Astrocyte (in vitro differentiated cells and primary cell): ENCODE results near the gene ADAM22. TPM values are rescaled to one million over a fixed set of nuclear protein-coding genes. Genes with fewer than 3 reads are reported as not detected.

ENCODE experiments used
- DNase-seq: peaks from one replicate; pipeline ENCODE4 v3.0.0-alpha.2; 2010; ENCODE audit warnings: low read depth
- FAIRE-seq: peaks from 2 replicates; lab custom pipeline; 2011; peaks lifted over from hg19 to GRCh38; lab: Jason Lieb, UNC
- H2AFZ ChIP-seq: 2 replicates; pipeline ENCODE4 v1.6.0; 2012; ENCODE audit warnings: low read depth, low read length, inconsistent platforms
- H3K27ac ChIP-seq: 2 replicates; pipeline ENCODE4 v1.5.1; 2011; ENCODE audit warnings: low read depth, low read length, inconsistent platforms
- H3K27me3 ChIP-seq: 2 replicates; pipeline ENCODE4 v1.6.0; 2011; ENCODE audit warnings: low read length, inconsistent platforms; ENCODE audit not compliant: insufficient read depth
- H3K36me3 ChIP-seq: 2 replicates; pipeline ENCODE4 v1.5.1; 2011; ENCODE audit warnings: low read length, inconsistent platforms; ENCODE audit not compliant: insufficient read depth
- H3K4me1 ChIP-seq: 2 replicates; pipeline ENCODE4 v1.5.1; 2011; ENCODE audit warnings: low read length, inconsistent platforms; ENCODE audit not compliant: insufficient read depth
- H3K4me2 ChIP-seq: 2 replicates; pipeline ENCODE4 v1.6.0; 2012; ENCODE audit warnings: low read length, inconsistent platforms
- H3K4me3 ChIP-seq: 2 replicates; pipeline ENCODE4 v1.5.1; 2011; ENCODE audit warnings: low read depth, mild to moderate bottlenecking, low read length, inconsistent platforms; ENCODE audit not compliant: insufficient read depth
- H3K79me2 ChIP-seq: 2 replicates; pipeline ENCODE4 v1.6.0; 2012; ENCODE audit warnings: mild to moderate bottlenecking, low read length, inconsistent platforms; ENCODE audit not compliant: insufficient read depth
- H3K9ac ChIP-seq: 2 replicates; pipeline ENCODE4 v1.6.0; 2012; ENCODE audit warnings: mild to moderate bottlenecking, low read length, inconsistent platforms
- H3K9me3 ChIP-seq: 2 replicates; pipeline ENCODE4 v1.5.1; 2012; ENCODE audit warnings: low read depth, mild to moderate bottlenecking, low read length, inconsistent platforms; ENCODE audit not compliant: insufficient read depth
- H4K20me1 ChIP-seq: 2 replicates; pipeline ENCODE4 v1.6.0; 2012; ENCODE audit warnings: low read length, inconsistent platforms; ENCODE audit not compliant: insufficient read depth
- H3K27ac Mint-ChIP-seq: one replicate; pipeline ENCODE4 v1.8.0; 2021; ENCODE audit warnings: mild to moderate bottlenecking, mixed read lengths; ENCODE audit not compliant: unreplicated experiment
- H3K27me3 Mint-ChIP-seq: one replicate; pipeline ENCODE4 v1.8.0; 2021; ENCODE audit warnings: low read depth, mixed read lengths; ENCODE audit not compliant: unreplicated experiment
- H3K36me3 Mint-ChIP-seq: one replicate; pipeline ENCODE4 v1.8.0; 2021; ENCODE audit warnings: low read depth, mixed read lengths; ENCODE audit not compliant: unreplicated experiment
- H3K4me1 Mint-ChIP-seq: one replicate; pipeline ENCODE4 v1.8.0; 2021; ENCODE audit warnings: low read depth, mixed read lengths; ENCODE audit not compliant: unreplicated experiment
- H3K4me3 Mint-ChIP-seq: one replicate; pipeline ENCODE4 v1.8.0; 2021; ENCODE audit warnings: mild to moderate bottlenecking, moderate library complexity, mixed read lengths; ENCODE audit not compliant: unreplicated experiment
- H3K9me3 Mint-ChIP-seq: one replicate; pipeline ENCODE4 v1.8.0; 2021; ENCODE audit warnings: mild to moderate bottlenecking, mixed read lengths; ENCODE audit not compliant: unreplicated experiment
- EZH2 ChIP-seq: IDR thresholded peaks from 2 replicates; pipeline ENCODE4 v1.6.1; 2012; ENCODE audit warnings: mild to moderate bottlenecking, low read length, inconsistent platforms; ENCODE audit not compliant: insufficient read depth
- total RNA-seq: library from RNA; stranded (reverse); gene quantifications from 2 replicates; pipeline ENCODE4 v1.2.1, GENCODE V29; 2021
- TF ChIP-seq, protein P1 (sequence below): IDR thresholded peaks from 2 replicates; pipeline ENCODE4 v1.5.1; 2011; ENCODE audit warnings: low read depth, mild to moderate bottlenecking, inconsistent platforms, low read length, moderate library complexity; ENCODE audit not compliant: insufficient read depth

ADAM22 gene
- total RNA-seq, 1 donor from 2014 or later: 1.5 TPM

GRCh38 chr7:88244258-88244657, 310.2 kb downstream of the ADAM22 start:
- no peak for FAIRE-seq
- Mint-ChIP-seq H3K27ac (no peak overlapping the region), H3K4me1 (no peaks in the 10 kb centered on the region), H3K4me3 (no peak overlapping the region), H3K36me3 (no peaks in the 10 kb centered on the region), H3K27me3 (no peaks in the 10 kb centered on the region), H3K9me3 (no peaks in the 10 kb centered on the region)
- no peak overlapping the region for H3K4me3 ChIP-seq
- H3K27ac ChIP-seq: no peak overlapping the region
- H4K20me1 ChIP-seq: no peaks in the 10 kb centered on the region
- no peaks in the 10 kb centered on the region for H3K4me1 ChIP-seq
- no peaks in the 10 kb centered on the region for H3K79me2 ChIP-seq
- no peaks in the 10 kb centered on the region for H3K9me3 ChIP-seq
- no peak overlapping the region for H3K9ac ChIP-seq
- no peak overlapping the region for H3K4me2 ChIP-seq
- no peak for TF ChIP-seq EZH2
- TF ChIP-seq, protein P1, sequence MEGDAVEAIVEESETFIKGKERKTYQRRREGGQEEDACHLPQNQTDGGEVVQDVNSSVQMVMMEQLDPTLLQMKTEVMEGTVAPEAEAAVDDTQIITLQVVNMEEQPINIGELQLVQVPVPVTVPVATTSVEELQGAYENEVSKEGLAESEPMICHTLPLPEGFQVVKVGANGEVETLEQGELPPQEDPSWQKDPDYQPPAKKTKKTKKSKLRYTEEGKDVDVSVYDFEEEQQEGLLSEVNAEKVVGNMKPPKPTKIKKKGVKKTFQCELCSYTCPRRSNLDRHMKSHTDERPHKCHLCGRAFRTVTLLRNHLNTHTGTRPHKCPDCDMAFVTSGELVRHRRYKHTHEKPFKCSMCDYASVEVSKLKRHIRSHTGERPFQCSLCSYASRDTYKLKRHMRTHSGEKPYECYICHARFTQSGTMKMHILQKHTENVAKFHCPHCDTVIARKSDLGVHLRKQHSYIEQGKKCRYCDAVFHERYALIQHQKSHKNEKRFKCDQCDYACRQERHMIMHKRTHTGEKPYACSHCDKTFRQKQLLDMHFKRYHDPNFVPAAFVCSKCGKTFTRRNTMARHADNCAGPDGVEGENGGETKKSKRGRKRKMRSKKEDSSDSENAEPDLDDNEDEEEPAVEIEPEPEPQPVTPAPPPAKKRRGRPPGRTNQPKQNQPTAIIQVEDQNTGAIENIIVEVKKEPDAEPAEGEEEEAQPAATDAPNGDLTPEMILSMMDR: no peak
- H2AFZ ChIP-seq: no peak overlapping the region
- no peak for DNase-seq
- no peaks in the 10 kb centered on the region for H3K27me3 ChIP-seq
- no peaks in the 10 kb centered on the region for H3K36me3 ChIP-seq

Other genes starting within 250 kb of the ADAM22 start
- gene SLC25A40, start 57.9 kb upstream of the ADAM22 start, total RNA-seq: 6.3 and 9.1 TPM in 2 replicates
- gene DBF4, start 57.8 kb upstream of the ADAM22 start, total RNA-seq: 9.4 and 13.0 TPM in 2 replicates